Measurements from ENCODE around the gene TEX14.
"Not testable (repeated sequence)": the region's sequence is repeated elsewhere in the genome, so short reads cannot be mapped to it uniquely, and the experiment has no call there.

TEX14 gene

GRCh38 chr17:58688521-58688920 lies 3.3 kb downstream of the TEX14 start:
- TF ChIP-seq CTCF (IDR thresholded peaks at IDR 0.05; ENCODE audit: low read depth, low read length): no peak
- H3K4me3 ChIP-seq (ENCODE audit: low read depth, low read length): no peak overlapping the region

GRCh38 chr17:58686980-58687379 lies 4.9 kb downstream of the TEX14 start:
- no peak for TF ChIP-seq CTCF (IDR thresholded peaks at IDR 0.05; ENCODE audit: low read depth, low read length)
- H3K4me3 ChIP-seq (ENCODE audit: low read depth, low read length): no peak overlapping the region

GRCh38 chr17:58684462-58684861 lies 7.4 kb downstream of the TEX14 start:
- H3K4me3 ChIP-seq (ENCODE audit: low read depth, low read length): not testable (repeated sequence)

- no peak for TF ChIP-seq CTCF (IDR thresholded peaks at IDR 0.05; ENCODE audit: low read depth, low read length)
- H3K4me3 ChIP-seq (ENCODE audit: low read depth, low read length): no peak overlapping the region
These were observed 7.8 kb downstream of the TEX14 start for GRCh38 chr17:58684003-58684402.

- TF ChIP-seq CTCF (IDR thresholded peaks at IDR 0.05; ENCODE audit: low read depth, low read length): no peak
- no peak overlapping the region for H3K4me3 ChIP-seq (ENCODE audit: low read depth, low read length)
These were observed 11.8 kb downstream of the TEX14 start for GRCh38 chr17:58680038-58680369.

GRCh38 chr17:58679263-58680037 lies 12.4 kb downstream of the TEX14 start:
- H3K4me3 ChIP-seq (ENCODE audit: low read depth, low read length): no peak overlapping the region
- TF ChIP-seq CTCF (IDR thresholded peaks at IDR 0.05; ENCODE audit: low read depth, low read length): no peak

GRCh38 chr17:58678287-58678686 lies 13.6 kb downstream of the TEX14 start:
- H3K4me3 ChIP-seq (ENCODE audit: low read depth, low read length): not testable (repeated sequence)

- no peak for TF ChIP-seq CTCF (IDR thresholded peaks at IDR 0.05; ENCODE audit: low read depth, low read length)
- no peak overlapping the region for H3K4me3 ChIP-seq (ENCODE audit: low read depth, low read length)
These were observed 14.5 kb downstream of the TEX14 start for GRCh38 chr17:58677194-58677880.

Measured in WI38 (cell line).